ENCODE results near the gene CLEC2B. TPM values are rescaled to one million over a fixed set of nuclear protein-coding genes. Genes with fewer than 3 reads are reported as not detected.
A peak's percentile ranks its signal among the peaks of the same experiment; 100 is the strongest.
"Not testable (repeated sequence)": the region's sequence is repeated elsewhere in the genome, so short reads cannot be mapped to it uniquely, and the experiment has no call there.

The CLEC2B gene
- total and polyA plus RNA-seq, 2 donors, result 9.3 to 20.4 TPM

DNA sequence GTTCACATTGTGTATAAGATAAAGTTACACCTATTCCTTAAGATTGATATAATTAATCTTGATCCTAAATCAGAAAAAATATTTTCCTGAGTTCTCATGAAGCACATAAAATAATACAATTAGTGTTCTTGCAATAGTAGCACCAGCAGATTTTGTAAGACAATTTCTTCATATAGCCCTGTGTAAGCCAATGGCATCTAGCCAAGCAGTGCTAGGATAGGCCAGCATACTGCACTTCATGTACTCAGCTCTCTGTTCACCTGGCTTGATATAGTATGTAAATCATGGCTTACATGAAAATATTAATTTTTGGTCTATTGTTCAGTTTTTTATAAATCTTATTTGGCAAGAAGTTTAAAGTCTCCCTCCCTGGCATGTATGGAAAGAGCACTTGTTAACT, 14.0 kb upstream of the CLEC2B start:
- H3K4me1 ChIP-seq (ENCODE audit: insufficient read depth), result peaks cover 1% of the 10 kb centered on the region
- no peak overlapping the region for H3K27ac ChIP-seq (ENCODE audit: low read depth)
- H3K36me3 ChIP-seq (ENCODE audit: insufficient read depth), result no peaks in the 10 kb centered on the region
- H3K4me3 ChIP-seq (ENCODE audit: low read depth, low read length), result no peak overlapping the region
- no peak for DNase-seq (ENCODE audit: extremely low spot score)

DNA sequence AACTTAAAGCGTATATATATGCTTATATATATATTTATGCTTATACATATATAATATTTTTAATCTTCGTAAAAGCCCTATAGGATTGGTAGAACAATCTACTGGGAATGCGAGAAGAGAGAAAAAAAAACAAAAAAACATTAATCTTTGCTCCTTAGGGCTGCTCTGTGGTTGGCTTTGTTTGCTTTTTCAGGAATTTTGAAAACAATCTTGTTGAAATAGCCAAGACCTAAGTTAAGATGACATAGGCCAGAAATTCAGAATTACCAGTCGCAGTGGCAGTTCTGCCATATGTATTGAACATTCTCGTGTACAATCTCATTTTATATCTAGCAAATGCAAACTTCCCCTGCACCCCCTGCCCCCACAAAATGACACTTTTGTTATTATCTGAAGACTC, 12.8 kb upstream of the CLEC2B start:
- no peak for DNase-seq (ENCODE audit: extremely low spot score)
- WGBS, result 90% methylated on average over 5 of the region's 5 CpGs
- H3K27ac ChIP-seq (ENCODE audit: low read depth), result no peak overlapping the region
- H3K36me3 ChIP-seq (ENCODE audit: insufficient read depth), result no peaks in the 10 kb centered on the region
- no peak overlapping the region for H3K4me3 ChIP-seq (ENCODE audit: low read depth, low read length)
- H3K4me1 ChIP-seq (ENCODE audit: insufficient read depth), result peaks cover 1% of the 10 kb centered on the region

DNA sequence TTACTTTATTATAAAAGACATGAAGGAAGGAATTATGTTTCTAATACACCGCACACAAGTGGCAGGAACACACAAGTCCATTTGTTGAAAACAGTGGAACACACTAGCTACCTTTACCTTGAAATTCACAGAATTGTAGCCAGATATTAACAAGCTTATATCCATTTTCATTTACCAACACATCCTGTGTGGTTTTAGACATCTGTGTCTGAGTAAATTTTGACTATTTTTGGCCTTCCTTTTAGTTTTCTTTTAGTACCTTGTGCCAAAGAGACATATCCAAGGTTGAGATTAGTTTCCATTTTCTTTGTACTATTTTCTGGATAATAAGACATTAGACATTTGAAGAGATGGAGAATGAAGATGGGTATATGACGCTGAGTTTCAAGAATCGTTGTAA, 12.1 kb upstream of the CLEC2B start, which contains the start of gene KLRF2:
KLRF2 (plus strand) TSS at position 244 of the 400 bp plus-strand sequence; CDS start at position 351, 107 bp downstream.
- Histone ChIP-seq H3K36me3 (ENCODE audit: insufficient read depth) (no peaks in the 10 kb centered on the region), H3K27ac (ENCODE audit: low read depth) (no peak within 1 kb of the TSS), H3K4me1 (ENCODE audit: insufficient read depth) (peaks cover 1% of the 10 kb centered on the region), H3K4me3 (ENCODE audit: low read depth, low read length) (no peak within 1 kb of the TSS)
- no peak for DNase-seq (ENCODE audit: extremely low spot score)
- 97% methylated on average over 3 of the region's 3 CpGs for WGBS

GRCh38 chr12:9880532-9881078, 11.5 kb upstream of the CLEC2B start:
- Histone ChIP-seq H3K4me1 (ENCODE audit: insufficient read depth) (peaks cover 1% of the 10 kb centered on the region), H3K4me3 (ENCODE audit: low read depth, low read length) (no peak overlapping the region), H3K27ac (ENCODE audit: low read depth) (no peak overlapping the region), H3K36me3 (ENCODE audit: insufficient read depth) (no peaks in the 10 kb centered on the region)
- no peak for DNase-seq (ENCODE audit: extremely low spot score)
- 83% methylated on average over 4 of the region's 4 CpGs for WGBS

- WGBS, result 96% methylated on average over 26 of the region's 26 CpGs
- not testable (repeated sequence) for H3K36me3 ChIP-seq (ENCODE audit: insufficient read depth); DNase-seq (ENCODE audit: extremely low spot score); H3K27ac ChIP-seq (ENCODE audit: low read depth); H3K4me3 ChIP-seq (ENCODE audit: low read depth, low read length); H3K4me1 ChIP-seq (ENCODE audit: insufficient read depth)
These were observed 7.0 kb upstream of the CLEC2B start for GRCh38 chr12:9876120-9876519.

- Histone ChIP-seq H3K4me1 (ENCODE audit: insufficient read depth) (no peaks in the 10 kb centered on the region), H3K36me3 (ENCODE audit: insufficient read depth) (no peaks in the 10 kb centered on the region), H3K4me3 (ENCODE audit: low read depth, low read length) (no peak overlapping the region), H3K27ac (ENCODE audit: low read depth) (no peak overlapping the region)
- DNase-seq (ENCODE audit: extremely low spot score), result no peak
- WGBS, result 68% methylated on average over 11 of the region's 11 CpGs
These were observed 3.6 kb upstream of the CLEC2B start for GRCh38 chr12:9872742-9873141.

DNA sequence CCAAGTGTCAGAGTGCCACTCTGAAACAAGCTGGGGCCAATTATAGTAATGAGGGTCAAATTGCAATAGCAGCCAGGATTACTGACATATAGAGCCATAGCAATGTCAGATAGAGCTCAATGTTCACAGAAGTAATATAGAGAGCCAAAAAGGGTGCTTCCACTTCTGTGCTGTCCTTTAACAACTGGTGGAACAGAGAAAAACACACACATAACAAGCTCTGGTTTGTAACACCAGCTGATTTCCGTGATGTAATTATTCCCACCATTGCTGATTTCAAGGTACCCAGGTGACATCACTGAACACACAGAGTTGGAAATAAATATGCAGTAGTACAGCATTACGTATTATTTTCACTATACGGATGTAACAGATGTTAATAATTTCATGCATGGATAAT, 3.0 kb upstream of the CLEC2B start:
- no peak overlapping the region for H3K4me3 ChIP-seq (ENCODE audit: low read depth, low read length)

GRCh38 chr12:9870286-9870866, 1.2 kb upstream of the CLEC2B start:
- H3K27ac ChIP-seq (ENCODE audit: low read depth), result peak overlapping the region; percentile 88
- no peaks in the 10 kb centered on the region for H3K36me3 ChIP-seq (ENCODE audit: insufficient read depth)
- DNase-seq (ENCODE audit: extremely low spot score), result no peak
- 63% methylated on average over 2 of the region's 2 CpGs for WGBS
- H3K4me1 ChIP-seq (ENCODE audit: insufficient read depth), result no peaks in the 10 kb centered on the region
- no peak overlapping the region for H3K4me3 ChIP-seq (ENCODE audit: low read depth, low read length)

More for the DNA sequence above, 3.0 kb upstream of the CLEC2B start:
- H3K36me3 ChIP-seq (ENCODE audit: insufficient read depth), result no peaks in the 10 kb centered on the region
- 76% methylated on average over 3 of the region's 3 CpGs for whole genome bisulfite sequencing
- no peaks in the 10 kb centered on the region for H3K4me1 ChIP-seq (ENCODE audit: insufficient read depth)
- no peak for DNase-seq (ENCODE audit: extremely low spot score)
- no peak overlapping the region for H3K27ac ChIP-seq (ENCODE audit: low read depth)

GRCh38 chr12:9868951-9869306, 225 bp downstream of the CLEC2B start:
- H3K27ac ChIP-seq (ENCODE audit: low read depth), result peak overlapping the region; percentile 67
- H3K4me3 ChIP-seq (ENCODE audit: low read depth, low read length), result peak overlapping the region; percentile 57
- H3K4me1 ChIP-seq (ENCODE audit: insufficient read depth), result no peaks in the 10 kb centered on the region
- no peak for DNase-seq (ENCODE audit: extremely low spot score)
- WGBS, result 43% methylated on average over 4 of the region's 4 CpGs
- no peaks in the 10 kb centered on the region for H3K36me3 ChIP-seq (ENCODE audit: insufficient read depth)

DNA sequence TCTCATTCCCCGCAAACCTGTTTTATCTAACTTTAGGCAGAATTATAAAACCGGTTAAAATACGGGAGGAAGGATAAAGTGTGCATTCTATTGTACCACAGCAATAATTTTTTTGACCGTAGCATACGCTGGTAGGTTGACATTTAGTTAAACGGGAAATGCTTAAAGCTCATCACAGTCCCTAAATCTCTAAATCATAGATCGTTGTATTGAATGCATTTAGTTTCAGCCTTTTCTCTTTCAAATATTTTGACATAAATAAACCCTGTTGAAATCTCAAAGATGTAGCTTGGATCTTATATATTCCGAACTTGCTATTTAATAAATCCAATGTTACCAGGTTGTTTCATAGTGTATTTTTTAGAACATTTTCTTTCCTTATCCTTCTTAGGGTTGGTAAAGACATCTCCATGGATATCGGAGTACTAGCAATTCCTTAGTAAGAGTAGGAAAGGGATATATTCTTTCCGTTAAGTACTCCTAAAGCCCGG, 798 bp downstream of the CLEC2B start:
- WGBS, result 63% methylated on average over 11 of the region's 11 CpGs
- no peaks in the 10 kb centered on the region for H3K4me1 ChIP-seq (ENCODE audit: insufficient read depth)
- H3K4me3 ChIP-seq (ENCODE audit: low read depth, low read length), result peak overlapping the region; percentile 54
- no peak overlapping the region for H3K27ac ChIP-seq (ENCODE audit: low read depth)
- H3K36me3 ChIP-seq (ENCODE audit: insufficient read depth), result no peaks in the 10 kb centered on the region
- DNase-seq (ENCODE audit: extremely low spot score), result no peak

DNA sequence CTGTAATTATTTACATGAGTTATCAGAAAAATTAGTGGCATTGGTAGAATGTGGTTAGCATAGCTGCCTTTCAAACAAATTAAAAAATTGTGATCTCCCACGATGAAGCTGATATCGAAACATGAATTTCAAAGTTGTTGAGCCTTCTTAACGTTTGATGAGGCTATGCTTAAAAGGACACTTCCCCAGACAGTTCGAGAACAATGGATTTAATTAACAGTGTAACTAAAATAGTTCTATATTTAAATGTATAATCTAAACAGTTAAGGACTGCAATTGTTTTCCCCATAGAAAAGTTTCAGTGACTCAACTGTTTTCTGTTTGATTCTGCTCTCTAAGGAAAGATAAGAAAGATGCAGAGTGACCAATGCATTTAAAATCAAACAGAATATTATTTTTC, 1.6 kb downstream of the CLEC2B start:
- peak overlapping the region; percentile 45 for H3K27ac ChIP-seq (ENCODE audit: low read depth)
- no peaks in the 10 kb centered on the region for H3K4me1 ChIP-seq (ENCODE audit: insufficient read depth)
- 60% methylated on average over 4 of the region's 4 CpGs for WGBS
- no peaks in the 10 kb centered on the region for H3K36me3 ChIP-seq (ENCODE audit: insufficient read depth)
- DNase-seq (ENCODE audit: extremely low spot score), result no peak
- peak overlapping the region; percentile 40 for H3K4me3 ChIP-seq (ENCODE audit: low read depth, low read length)

DNA sequence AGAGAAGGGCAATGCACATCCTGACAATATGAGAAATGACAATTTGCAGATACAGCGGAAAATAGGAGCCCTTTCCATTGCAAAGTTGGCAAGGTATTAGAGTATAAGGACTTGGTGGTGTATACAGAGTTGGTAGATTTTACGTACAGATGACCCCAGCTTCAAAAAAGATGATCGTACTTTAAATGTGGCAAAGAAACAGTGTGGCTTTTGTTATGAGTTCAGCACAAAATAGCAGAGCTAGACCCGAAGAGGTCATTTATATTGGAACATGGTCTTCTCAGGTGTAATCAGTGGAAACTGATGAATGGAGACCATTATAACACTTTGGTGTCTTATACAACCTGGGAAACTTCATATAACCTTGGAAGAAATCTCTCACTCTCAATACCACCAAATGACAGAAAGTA, 2.3 kb downstream of the CLEC2B start:
- Histone ChIP-seq H3K36me3 (ENCODE audit: insufficient read depth) (no peaks in the 10 kb centered on the region), H3K27ac (ENCODE audit: low read depth) (peak overlapping the region; percentile 38), H3K4me3 (ENCODE audit: low read depth, low read length) (peak overlapping the region; percentile 43), H3K4me1 (ENCODE audit: insufficient read depth) (no peaks in the 10 kb centered on the region)
- 63% methylated on average over 4 of the region's 4 CpGs for WGBS
- DNase-seq (ENCODE audit: extremely low spot score), result no peak

DNA sequence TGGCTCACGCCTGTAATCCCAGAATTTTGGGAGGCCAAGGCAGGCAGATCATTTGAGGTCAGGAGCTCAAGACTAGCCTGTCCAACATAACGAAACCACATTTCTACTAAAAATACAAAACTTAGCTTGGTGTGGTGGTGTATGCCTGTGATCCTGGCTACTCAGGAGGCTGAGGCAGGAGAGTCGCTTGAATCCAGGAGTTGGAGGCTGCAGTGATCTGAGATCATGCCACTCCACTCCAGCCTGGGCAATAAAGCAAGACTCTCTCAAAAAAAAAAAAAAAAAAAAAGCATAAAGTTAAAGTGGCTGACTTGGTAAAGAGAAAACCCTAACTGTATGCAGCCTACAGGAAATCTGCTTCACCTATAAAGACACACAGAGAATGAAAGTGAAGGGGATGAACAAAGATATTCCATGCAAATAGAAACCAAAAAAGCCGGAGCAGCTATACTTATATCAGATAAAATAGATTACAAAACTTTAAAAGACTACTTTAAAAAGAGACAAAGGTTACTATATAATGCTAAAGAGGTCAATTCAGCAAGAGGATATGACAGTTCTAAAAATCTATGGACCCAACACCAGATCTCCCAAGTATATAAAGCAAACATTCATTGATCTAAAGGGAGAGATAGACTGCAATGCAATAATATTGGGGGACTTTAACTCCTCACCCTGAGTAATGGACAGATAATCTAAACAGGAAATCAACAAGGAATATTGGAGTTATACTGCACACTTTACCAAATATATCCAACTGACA, 4.1 kb downstream of the CLEC2B start:
- WGBS, result 69% methylated on average over 4 of the region's 4 CpGs
- H3K36me3 ChIP-seq (ENCODE audit: insufficient read depth), result no peaks in the 10 kb centered on the region
- peak overlapping the region; percentile 25 for H3K4me3 ChIP-seq (ENCODE audit: low read depth, low read length)
- DNase-seq (ENCODE audit: extremely low spot score), result no peak
- H3K27ac ChIP-seq (ENCODE audit: low read depth), result no peak overlapping the region
- H3K4me1 ChIP-seq (ENCODE audit: insufficient read depth), result no peaks in the 10 kb centered on the region

- DNase-seq (ENCODE audit: extremely low spot score), result no peak
- H3K4me1 ChIP-seq (ENCODE audit: insufficient read depth), result no peaks in the 10 kb centered on the region
- peaks cover 2% of the 10 kb centered on the region for H3K36me3 ChIP-seq (ENCODE audit: insufficient read depth)
- H3K4me3 ChIP-seq (ENCODE audit: low read depth, low read length), result no peak overlapping the region
- no peak overlapping the region for H3K27ac ChIP-seq (ENCODE audit: low read depth)
These were observed 11.0 kb downstream of the CLEC2B start for GRCh38 chr12:9858135-9858534.

Measured in urinary bladder (tissue), 4 donors.